Lower leg skin (tissue), 4 donors: Measurements from ENCODE around the gene ZNF584. TPM values are rescaled to one million over a fixed set of nuclear protein-coding genes. Genes with fewer than 3 reads are reported as not detected.

Experiments used
- DNase-seq, 2 donors: peaks; one replicate each; pipeline ENCODE4 v3.0.0-alpha.2; 2019; ENCODE audit warnings: low spot score in 2 of 2
- H3K4me3 ChIP-seq: fragments of 200-600 bp; sonication (generic); 2 replicates; pipeline ENCODE4 v1.5.1; 2017; ENCODE audit warnings: mild to moderate bottlenecking, low read depth; ENCODE audit not compliant: poor library complexity, severe bottlenecking
- CTCF ChIP-seq, 3 donors: fragments of 450-650 bp; IDR thresholded peaks; one replicate each; pipeline ENCODE4 v1.5.1; 2016; ENCODE audit warnings: antibody characterized with exemption in 3 of 3, mild to moderate bottlenecking in 3 of 3, moderate library complexity in 2 of 3
- POLR2A ChIP-seq, 2 donors: fragments of 450-650 bp; IDR thresholded peaks; one replicate each; pipeline ENCODE4 v1.6.1; 2016 to 2017; ENCODE audit warnings: antibody characterized with exemption in 2 of 2, mild to moderate bottlenecking in 1 of 2, moderate library complexity in 1 of 2
- WGBS, 2 donors: methylation state at CpG; one replicate each; pipeline ENCODE4 v1.1.5; 2018; 5-methylcytosine and 5-hydroxymethylcytosine counted together
- intact Hi-C: fragments of 100-400 bp; cut with DNase I; formaldehyde crosslinking; loops from one replicate; pipeline ENCODE4 v1.15.0; 2023; ENCODE audit warnings: low total_unique reads
- total RNA-seq, 4 donors: library from RNA; depleted of rRNA; stranded (reverse); fragments of >200 nt; gene quantifications; one replicate each; pipeline ENCODE4 v1.1.0, GENCODE V29; 2016

The ZNF584 gene
- total RNA-seq, 4 donors from 2014 or later = 16.9 to 28.6 (median 23.4) TPM

GRCh38 chr19:58385891-58386575 lies 22.4 kb upstream of the ZNF584 start:
- peak overlapping the region; percentile 58 for H3K4me3 ChIP-seq
- WGBS, 2 donors = 7 to 9% methylated on average over 25 to 30 of the region's 36 CpGs
- DNase-seq = peak in 1 of 2 donors; percentile 85
- TF ChIP-seq CTCF (IDR thresholded peaks at IDR 0.05) = no peak
- no peak for TF ChIP-seq POLR2A (IDR thresholded peaks at IDR 0.05)
- intact Hi-C loops = no loop called here

- intact Hi-C loops = no loop called here
- peak; percentile 97 to 99 for DNase-seq
- WGBS, 2 donors = 0% methylated on average over 42 to 48 of the region's 64 CpGs
- no peak for TF ChIP-seq CTCF (IDR thresholded peaks at IDR 0.05)
- no peak for TF ChIP-seq POLR2A (IDR thresholded peaks at IDR 0.05)
- H3K4me3 ChIP-seq = peak within 1 kb of the TSS; percentile 63
Observed at GRCh38 chr19:58386576-58387337, 21.7 kb upstream of the ZNF584 start, which contains the start of gene RPS5. Gene RPS5 (plus strand): TSS chr19:58387269. CDS start chr19:58388138, 869 bp downstream.

- TF ChIP-seq CTCF (IDR thresholded peaks at IDR 0.05) (no peak), POLR2A (IDR thresholded peaks at IDR 0.05) (no peak)
- DNase-seq = no peak
Observed at GRCh38 chr19:58387338-58388174, 20.9 kb upstream of the ZNF584 start.

GRCh38 chr19:58388175-58388526 lies 20.3 kb upstream of the ZNF584 start:
- intact Hi-C loops = no loop called here
- TF ChIP-seq POLR2A (IDR thresholded peaks at IDR 0.05) (no peak), CTCF (IDR thresholded peaks at IDR 0.05) (no peak)
- WGBS, 2 donors = 75 to 82% methylated on average over 3 of the region's 3 CpGs
- H3K4me3 ChIP-seq = no peak overlapping the region
- no peak for DNase-seq

More at GRCh38 chr19:58387338-58388174, 20.9 kb upstream of the ZNF584 start:
- intact Hi-C loops = no loop called here
- WGBS, 2 donors = 8 to 9% methylated on average over 36 to 39 of the region's 39 CpGs
- H3K4me3 ChIP-seq = peak overlapping the region; percentile 63

GRCh38 chr19:58392945-58393724 lies 15.3 kb upstream of the ZNF584 start:
- no peak for TF ChIP-seq CTCF (IDR thresholded peaks at IDR 0.05)
- no peak for TF ChIP-seq POLR2A (IDR thresholded peaks at IDR 0.05)
- no peak overlapping the region for H3K4me3 ChIP-seq
- intact Hi-C loops = no loop called here
- WGBS, 2 donors = 88 to 91% methylated on average over 26 of the region's 26 CpGs
- no peak for DNase-seq
